T-helper 22 cell (primary cell): Measurements from ENCODE around the gene DUS3L.

ENCODE experiments used
- DNase-seq: peaks from one replicate; pipeline ENCODE4 v3.0.0-alpha.2; 2020; ENCODE audit warnings: low read depth

The DUS3L gene

DNA sequence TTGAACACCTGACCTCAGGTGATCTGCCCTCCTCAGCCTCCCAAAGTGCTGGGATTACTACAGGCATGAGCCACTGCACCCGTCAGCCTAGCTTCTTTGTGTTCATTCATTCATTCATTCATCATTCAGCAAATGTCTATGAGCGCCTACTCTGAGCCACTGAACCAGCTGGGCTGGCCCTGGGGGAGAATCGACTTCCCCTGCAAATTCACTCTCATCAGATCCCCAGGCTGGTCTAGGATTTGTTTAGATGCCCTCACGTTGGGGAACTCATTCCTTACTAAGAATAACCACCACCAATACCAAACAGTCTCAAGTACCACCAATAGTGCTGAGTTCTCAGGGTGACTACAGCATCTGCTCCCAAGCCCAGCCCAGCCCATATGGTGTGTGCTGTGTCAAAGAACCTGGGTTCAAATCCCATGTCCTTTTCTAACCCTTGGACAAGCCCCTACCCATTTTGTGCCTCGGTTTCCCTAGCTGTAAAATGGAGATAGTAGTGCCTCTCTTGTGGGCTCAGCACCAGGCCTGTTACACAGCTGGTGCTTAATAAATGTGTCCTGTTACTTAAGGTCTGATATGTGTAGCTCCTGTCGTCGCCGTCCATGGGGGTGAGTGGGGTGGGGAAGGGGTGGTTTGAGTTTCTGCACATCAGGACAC, 30.7 kb upstream of the DUS3L start:
- no peak for DNase-seq

- no peak for DNase-seq
These were observed 29.8 kb upstream of the DUS3L start for GRCh38 chr19:5820785-5821184.

- no peak for DNase-seq
These were observed 27.6 kb upstream of the DUS3L start for GRCh38 chr19:5818594-5818993.

GRCh38 chr19:5817218-5817617, 26.3 kb upstream of the DUS3L start:
- no peak for DNase-seq

- no peak for DNase-seq
These were observed 23.9 kb upstream of the DUS3L start for GRCh38 chr19:5814852-5815246.

- DNase-seq, result no peak
These were observed 23.3 kb upstream of the DUS3L start for GRCh38 chr19:5814123-5814851.

DNA sequence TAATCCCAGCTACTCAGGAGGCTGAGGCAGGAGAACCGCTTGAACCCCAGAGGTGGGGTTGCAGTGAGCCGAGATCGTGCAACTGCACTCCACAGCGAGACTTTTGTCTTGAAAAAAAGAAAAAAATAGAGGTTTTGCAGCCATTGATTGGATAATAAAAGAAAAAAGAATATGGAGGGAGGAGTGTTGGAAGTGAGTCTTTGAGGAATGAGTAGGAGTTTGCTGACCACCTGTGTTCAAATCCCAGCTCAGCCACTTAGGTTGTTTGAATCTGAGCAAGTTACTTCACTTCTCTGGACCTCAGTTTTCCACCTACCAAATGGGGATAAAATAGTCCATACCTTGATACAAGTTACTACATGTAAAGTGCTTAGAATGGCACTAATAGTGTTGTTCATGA, 20.2 kb upstream of the DUS3L start:
- no peak for DNase-seq

- no peak for DNase-seq
These were observed 18.5 kb upstream of the DUS3L start for GRCh38 chr19:5809469-5809868.

- DNase-seq, result no peak
These were observed 18.1 kb upstream of the DUS3L start for GRCh38 chr19:5809053-5809452.

DNA sequence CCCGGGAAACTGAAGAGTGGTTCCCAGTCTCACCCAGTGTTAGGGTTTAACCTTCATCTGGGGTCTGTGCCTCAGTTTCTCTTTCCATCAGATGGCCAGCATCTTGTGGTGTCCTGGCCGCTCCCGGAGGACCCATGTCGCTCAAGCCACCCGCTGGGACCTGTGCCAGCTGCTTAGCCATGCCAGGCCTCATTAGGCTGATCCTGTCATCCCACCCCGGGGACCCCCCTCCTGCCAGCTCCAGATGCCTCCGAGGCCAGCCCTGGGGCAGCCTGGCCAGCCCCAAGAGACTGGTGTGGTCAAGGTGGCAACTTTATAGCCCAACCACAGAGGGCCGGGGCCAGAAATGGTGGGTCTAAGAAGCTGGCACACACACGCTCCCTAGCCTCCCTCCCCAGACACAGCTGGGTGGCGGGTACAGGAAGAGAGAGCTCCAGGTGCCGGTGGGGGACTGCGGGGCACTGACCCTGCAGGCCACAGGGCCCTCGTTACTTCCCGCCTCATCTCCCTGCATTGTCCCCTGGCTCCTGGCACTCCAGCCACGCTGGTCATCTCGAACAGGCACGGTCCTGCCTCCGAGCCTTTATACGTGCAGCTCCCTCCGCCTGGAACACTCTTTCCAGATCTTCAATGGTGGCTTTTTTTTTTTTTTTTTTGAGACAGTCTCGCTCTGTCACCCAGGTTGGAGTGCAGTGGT, 17.3 kb upstream of the DUS3L start:
- DNase-seq, result no peak

GRCh38 chr19:5806905-5807304, 15.9 kb upstream of the DUS3L start:
- DNase-seq, result no peak

DNA sequence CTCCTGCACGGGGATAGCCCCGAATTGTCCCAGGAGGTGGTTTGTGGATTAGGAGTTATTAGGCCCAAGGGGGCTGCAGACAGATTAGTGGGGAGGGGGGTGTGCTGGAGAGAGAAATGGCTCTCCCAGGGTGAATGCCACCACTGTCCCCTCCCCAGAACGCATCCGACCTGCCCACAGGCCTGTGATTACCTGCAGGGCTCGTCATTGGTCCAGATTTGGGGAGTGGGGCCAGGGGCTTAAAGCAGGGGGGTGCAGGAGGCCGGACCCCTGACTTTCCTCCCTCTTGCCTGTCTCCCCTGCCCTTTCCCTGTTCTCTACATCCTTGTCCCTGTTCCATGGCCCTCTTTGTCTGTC, 15.1 kb upstream of the DUS3L start:
- no peak for DNase-seq

DNA sequence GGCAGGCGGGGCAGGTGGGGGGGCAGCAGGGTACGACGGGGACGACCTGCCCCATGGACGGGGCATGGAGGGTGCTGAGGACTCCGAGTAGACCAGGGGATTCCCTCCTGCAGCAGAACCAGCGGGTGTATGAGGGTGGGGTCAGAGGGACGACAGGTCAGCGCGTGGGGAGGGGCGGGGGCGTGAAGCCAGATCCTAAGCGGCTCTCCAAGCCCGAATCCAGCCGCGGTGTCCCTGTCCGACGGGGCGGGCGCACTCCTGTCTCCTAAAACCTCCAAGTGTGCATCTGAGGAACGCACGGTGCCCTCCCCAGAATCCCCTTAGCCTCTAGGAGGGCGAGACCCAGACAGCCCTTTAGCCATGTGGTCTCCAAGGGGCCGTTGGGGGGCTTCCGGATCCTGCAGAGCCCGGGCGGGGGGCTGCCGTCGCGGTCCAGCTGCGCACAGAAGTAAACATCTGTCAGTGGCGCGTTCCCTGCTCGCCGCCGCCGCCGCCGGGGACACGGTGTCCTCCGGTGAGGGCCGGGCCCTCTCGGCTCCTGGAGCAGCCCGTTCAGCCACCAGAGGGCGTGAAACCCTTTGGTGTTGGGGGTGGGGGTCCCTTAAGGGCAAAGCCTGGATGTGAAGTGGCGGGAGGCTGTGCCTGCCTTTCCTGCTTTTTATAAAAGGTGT, 14.6 kb upstream of the DUS3L start:
- DNase-seq, result no peak

- peak; percentile 32 for DNase-seq
These were observed 13.8 kb upstream of the DUS3L start, which contains the start of gene NRTN for GRCh38 chr19:5804516-5805461. Gene NRTN (plus strand): TSS chr19:5805067. CDS start chr19:5824166, 19,099 bp downstream.

DNA sequence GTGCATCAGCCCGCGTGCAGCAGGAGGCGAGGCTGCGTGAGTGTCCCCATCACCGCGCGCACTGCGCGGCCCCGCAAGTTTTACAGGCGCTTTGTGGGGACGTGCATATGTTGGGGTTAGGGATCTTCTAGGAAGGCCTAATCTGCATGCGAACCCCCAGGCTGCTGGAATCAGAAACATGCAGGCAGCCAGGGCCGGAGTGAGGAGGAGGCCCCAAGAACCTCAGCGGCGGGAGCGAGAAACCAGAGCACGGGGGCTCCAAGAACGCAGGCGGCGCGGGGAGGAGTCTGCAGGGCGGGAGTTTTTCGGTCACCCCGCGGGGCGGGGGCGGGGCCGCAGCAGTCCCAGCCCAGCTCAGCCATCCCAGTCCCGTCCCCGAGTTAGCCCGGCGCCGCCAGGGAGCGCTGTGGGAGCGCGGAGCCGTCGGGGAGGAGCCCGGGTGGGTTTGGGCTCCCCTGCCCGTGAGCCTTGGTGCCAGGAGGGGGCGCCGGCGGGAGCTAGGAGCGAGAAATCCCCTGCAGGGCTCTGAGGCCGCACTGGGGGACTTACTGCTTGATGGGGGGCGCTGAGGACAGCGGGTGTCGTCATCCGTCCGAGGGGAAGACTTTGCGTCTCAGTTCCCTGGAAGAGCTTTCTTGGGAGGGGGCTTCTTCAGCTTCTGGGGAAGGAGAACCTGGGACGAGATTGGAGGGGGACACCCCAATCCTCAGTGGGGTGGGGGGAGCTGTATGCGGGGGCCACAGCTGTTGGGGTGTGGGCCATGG, 13.0 kb upstream of the DUS3L start:
- DNase-seq, result peak; percentile 83

DNA sequence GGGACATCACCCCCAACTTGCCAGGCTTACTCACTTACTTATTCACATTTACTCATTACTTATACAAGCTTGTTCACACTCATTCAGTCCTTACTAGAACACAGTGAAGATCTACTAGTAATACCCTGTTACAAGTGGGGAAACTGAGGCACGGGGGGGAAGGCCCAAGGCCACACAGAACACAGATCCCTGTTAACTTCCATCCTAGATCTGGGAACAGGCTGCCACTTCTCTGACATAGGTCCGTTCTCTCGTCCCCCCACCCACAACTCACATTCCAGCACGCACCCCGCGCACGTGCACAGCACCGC, 12.4 kb upstream of the DUS3L start:
- no peak for DNase-seq

GRCh38 chr19:5801796-5802619, 11.0 kb upstream of the DUS3L start:
- DNase-seq, result no peak

- no peak for DNase-seq
These were observed 9.7 kb upstream of the DUS3L start for GRCh38 chr19:5800361-5801270.
